GM23338 (cell line): ENCODE measurements around the gene OR2A5. TPM values are rescaled to one million over a fixed set of nuclear protein-coding genes. Genes with fewer than 3 reads are reported as not detected.

Experiments used
- ATAC-seq: fragments of 200-7000 bp; cut with Tn5 transposase; 3 replicates; pipeline ENCODE4 v1.9.1; 2020
- DNase-seq: peaks from one replicate; pipeline ENCODE4 v3.0.0-alpha.2; 2015; ENCODE audit warnings: low spot score
- H2AFZ ChIP-seq: fragments of 200-600 bp; sonication (generic); 2 replicates; pipeline ENCODE4 v1.8.0; 2016; ENCODE audit warnings: antibody characterized with exemption, mild to moderate bottlenecking, moderate library complexity
- H3F3A ChIP-seq: fragments of 200-600 bp; sonication (generic); replicated peaks from 2 replicates; pipeline ENCODE4 v1.8.0; 2017; ENCODE audit warnings: antibody characterized with exemption, mixed run types, low read depth
- H3K27ac ChIP-seq: fragments of 200-600 bp; sonication (generic); 2 replicates; pipeline ENCODE4 v1.6.1; 2016; ENCODE audit warnings: low read depth
- H3K27me3 ChIP-seq: fragments of 200-600 bp; sonication (generic); 2 replicates; pipeline ENCODE4 v1.8.0; 2016; ENCODE audit warnings: mild to moderate bottlenecking, mixed run types, moderate library complexity; ENCODE audit not compliant: insufficient read depth
- H3K36me3 ChIP-seq: fragments of 200-600 bp; sonication (generic); 2 replicates; pipeline ENCODE4 v1.8.0; 2016; ENCODE audit warnings: mild to moderate bottlenecking; ENCODE audit not compliant: insufficient read depth
- H3K4me1 ChIP-seq: fragments of 200-600 bp; sonication (generic); 2 replicates; pipeline ENCODE4 v1.8.0; 2016; ENCODE audit warnings: mild to moderate bottlenecking, moderate library complexity; ENCODE audit not compliant: insufficient read depth
- H3K4me2 ChIP-seq: fragments of 200-600 bp; sonication (generic); 2 replicates; pipeline ENCODE4 v1.7.1; 2017; ENCODE audit warnings: mixed run types
- H3K4me3 ChIP-seq: fragments of 200-600 bp; sonication (generic); 2 replicates; pipeline ENCODE4 v1.6.1; 2016; ENCODE audit warnings: mixed run types
- H3K79me2 ChIP-seq: fragments of 200-600 bp; sonication (generic); replicated peaks from 2 replicates; pipeline ENCODE4 v1.8.0; 2017; ENCODE audit warnings: mild to moderate bottlenecking; ENCODE audit not compliant: insufficient read depth
- H3K9me2 ChIP-seq: fragments of 200-600 bp; sonication (generic); 2 replicates; pipeline ENCODE4 v1.8.0; 2017; ENCODE audit not compliant: insufficient read depth
- H4K20me1 ChIP-seq: fragments of 200-600 bp; sonication (generic); replicated peaks from 2 replicates; pipeline ENCODE4 v1.8.0; 2017; ENCODE audit warnings: mild to moderate bottlenecking; ENCODE audit not compliant: insufficient read depth
- H3K27ac Mint-ChIP-seq: 2 replicates; pipeline ENCODE4 v1.8.0; 2020; ENCODE audit warnings: inconsistent platforms, mild to moderate bottlenecking, moderate library complexity, mixed read lengths
- H3K27me3 Mint-ChIP-seq: 3 replicates; pipeline ENCODE4 v1.8.0; 2022; ENCODE audit warnings: low read depth, mild to moderate bottlenecking, moderate library complexity, mixed read lengths, inconsistent platforms; ENCODE audit not compliant: insufficient read depth, poor library complexity
- H3K36me3 Mint-ChIP-seq: 3 replicates; pipeline ENCODE4 v1.8.0; 2021; ENCODE audit warnings: low read depth, mild to moderate bottlenecking, inconsistent platforms, moderate library complexity, mixed read lengths
- H3K4me1 Mint-ChIP-seq: 3 replicates; pipeline ENCODE4 v1.8.0; 2020; ENCODE audit warnings: mild to moderate bottlenecking, inconsistent platforms, mixed read lengths
- H3K4me3 Mint-ChIP-seq: 3 replicates; pipeline ENCODE4 v1.8.0; 2021; ENCODE audit warnings: moderate library complexity, mild to moderate bottlenecking, inconsistent platforms, mixed read lengths
- H3K9me3 Mint-ChIP-seq: 3 replicates; pipeline ENCODE4 v1.8.0; 2020; ENCODE audit warnings: moderate library complexity, mild to moderate bottlenecking, inconsistent platforms, mixed read lengths
- CREB1 ChIP-seq: fragments of 250-450 bp; sonication (Bioruptor Pico); IDR thresholded peaks from 2 replicates; pipeline ENCODE4 v1.5.0; 2020; ENCODE audit warnings: low read depth, mild to moderate bottlenecking, moderate library complexity
- CTCF ChIP-seq, 2 experiments: fragments of 200-600 bp in 1 of 2; sonication (generic) in 1 of 2; conservative IDR thresholded peaks; 2 replicates each; pipeline versions ENCODE4 v1.5.1 to v1.6.1; 2016 to 2017; ENCODE audit warnings: antibody characterized with exemption in 2 of 2, low read depth in 2 of 2, mild to moderate bottlenecking in 2 of 2, moderate library complexity in 1 of 2
- ETS1 ChIP-seq: IDR thresholded peaks from 2 replicates; pipeline ENCODE4 v1.6.1; 2016; ENCODE audit warnings: antibody characterized with exemption
- EZH2 ChIP-seq: fragments of 200-600 bp; sonication (generic); IDR thresholded peaks from one replicate; pipeline ENCODE4 v1.8.0; 2017; ENCODE audit warnings: antibody characterized with exemption, mild to moderate bottlenecking, low read depth; ENCODE audit not compliant: unreplicated experiment
- JUNB ChIP-seq: IDR thresholded peaks from one replicate; pipeline ENCODE4 v1.6.1; 2016; ENCODE audit warnings: antibody characterized with exemption; ENCODE audit not compliant: unreplicated experiment
- REST ChIP-seq: IDR thresholded peaks from one replicate; pipeline ENCODE4 v1.6.1; 2018; ENCODE audit warnings: antibody characterized with exemption; ENCODE audit not compliant: unreplicated experiment
- STAT1 ChIP-seq: IDR thresholded peaks from one replicate; pipeline ENCODE4 v1.6.1; 2016; ENCODE audit warnings: antibody characterized with exemption; ENCODE audit not compliant: unreplicated experiment
- ZNF114 ChIP-seq: fragments of 250-450 bp; sonication (Bioruptor Pico); IDR thresholded peaks from 2 replicates; pipeline ENCODE4 v1.5.0; 2020; ENCODE audit warnings: mild to moderate bottlenecking, moderate library complexity
- ZNF331 ChIP-seq: fragments of 250-450 bp; sonication (Bioruptor Pico); IDR thresholded peaks from 2 replicates; pipeline ENCODE4 v1.5.0; 2020; ENCODE audit warnings: low read depth, mild to moderate bottlenecking, moderate library complexity
- ZNF462 ChIP-seq: fragments of 250-450 bp; sonication (Bioruptor Pico); IDR thresholded peaks from 2 replicates; pipeline ENCODE4 v1.5.0; 2020; ENCODE audit warnings: mild to moderate bottlenecking, moderate library complexity
- polyA plus RNA-seq: library from polyadenylated mRNA; unstranded; fragments of >200 nt; fragmentation: Nextera tagmentation; extraction: Ambion mirVana; gene quantifications from 2 replicates; pipeline ENCODE4 v1.2.1, GENCODE V29; 2016
- total RNA-seq: library from RNA; depleted of rRNA; stranded (reverse); fragments of >200 nt; shearing (Covaris generic); gene quantifications from 2 replicates; pipeline ENCODE4 v1.2.3, GENCODE V29; 2014

Gene OR2A5
- total and polyA plus RNA-seq, 2 experiments from 2014 or later: not detected

GRCh38 chr7:144009361-144009760 lies 39.4 kb upstream of the OR2A5 start:
- Mint-ChIP-seq H3K9me3 (peaks cover 37% of the 10 kb centered on the region), H3K27me3 (no peaks in the 10 kb centered on the region)

More at GRCh38 chr7:144009361-144009760, 39.4 kb upstream of the OR2A5 start:
- TF ChIP-seq ZNF331 (CRISPR knock-in tag) (no peak), CTCF (conservative IDR thresholded peaks at IDR 0.05; ENCODE audit: low read depth in 2 of 2) (no peak), JUNB (no peak), STAT1 (no peak), CREB1 (CRISPR knock-in tag) (no peak), EZH2 (no peak), ZNF462 (CRISPR knock-in tag) (no peak), ZNF114 (CRISPR knock-in tag) (no peak), ETS1 (no peak), REST (no peak)
- H3F3A ChIP-seq: no peaks in the 10 kb centered on the region
- H2AFZ ChIP-seq: no peak overlapping the region
- H3K27ac ChIP-seq: no peak overlapping the region
- H3K4me3 Mint-ChIP-seq: no peak overlapping the region
- H3K4me3 ChIP-seq: no peak overlapping the region
- H3K36me3 Mint-ChIP-seq: peaks cover 20% of the 10 kb centered on the region; the same call in 2 of the 3 replicates
- DNase-seq (no peak), ATAC-seq (no peak)
- H3K36me3 ChIP-seq: peaks cover 4% of the 10 kb centered on the region
- no peaks in the 10 kb centered on the region for H3K4me1 ChIP-seq
- H3K4me2 ChIP-seq: no peak overlapping the region
- H3K79me2 ChIP-seq: no peaks in the 10 kb centered on the region
- H3K27me3 ChIP-seq: no peaks in the 10 kb centered on the region
- no peaks in the 10 kb centered on the region for H3K4me1 Mint-ChIP-seq
- H3K27ac Mint-ChIP-seq: no peak overlapping the region
- no peaks in the 10 kb centered on the region for H3K9me2 ChIP-seq
- no peaks in the 10 kb centered on the region for H4K20me1 ChIP-seq
